Right renal cortex interstitium (tissue), 3 donors: ENCODE measurements around the gene DNAJC15. TPM values are rescaled to one million over a fixed set of nuclear protein-coding genes. Genes with fewer than 3 reads are reported as not detected.
"Not testable (repeated sequence)": the region's sequence is repeated elsewhere in the genome, so short reads cannot be mapped to it uniquely, and the experiment has no call there.

Experiments used
- DNase-seq, 3 donors: peaks; one replicate each; pipeline ENCODE4 v3.0.0-alpha.2; 2013; ENCODE audit warnings: low read depth in 3 of 3, low spot score in 2 of 3
- polyA plus RNA-seq, 3 donors: library from polyadenylated mRNA; unstranded; fragments of 120-200 nt; gene quantifications; one replicate each; pipeline ENCODE4 v1.2.1, GENCODE V29; 2013; ENCODE audit not compliant: insufficient read length in 3 of 3

DNAJC15 gene
- polyA plus RNA-seq, 3 donors, result 21.2 to 31.3 (median 30.2) TPM

DNA sequence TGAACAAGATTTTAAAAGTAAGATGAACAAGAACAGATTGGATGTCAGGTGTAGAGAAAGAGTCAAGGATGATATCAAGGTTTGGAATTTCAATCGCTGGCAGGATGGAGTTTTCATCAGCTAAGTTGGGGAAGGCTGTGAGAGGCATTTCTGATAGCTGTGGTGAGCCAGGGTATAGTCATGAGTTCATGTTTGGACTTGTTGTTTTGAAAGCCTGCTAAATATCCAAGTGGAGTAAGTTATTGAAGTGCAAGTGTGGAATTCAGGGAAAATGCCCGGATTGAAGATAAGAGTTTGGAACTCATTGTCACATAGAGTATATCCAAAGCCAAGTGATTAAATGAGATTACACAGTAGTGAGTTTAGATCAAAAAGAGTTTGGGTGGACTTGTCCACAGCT, 20.4 kb upstream of the DNAJC15 start:
- DNase-seq, result no peak

DNA sequence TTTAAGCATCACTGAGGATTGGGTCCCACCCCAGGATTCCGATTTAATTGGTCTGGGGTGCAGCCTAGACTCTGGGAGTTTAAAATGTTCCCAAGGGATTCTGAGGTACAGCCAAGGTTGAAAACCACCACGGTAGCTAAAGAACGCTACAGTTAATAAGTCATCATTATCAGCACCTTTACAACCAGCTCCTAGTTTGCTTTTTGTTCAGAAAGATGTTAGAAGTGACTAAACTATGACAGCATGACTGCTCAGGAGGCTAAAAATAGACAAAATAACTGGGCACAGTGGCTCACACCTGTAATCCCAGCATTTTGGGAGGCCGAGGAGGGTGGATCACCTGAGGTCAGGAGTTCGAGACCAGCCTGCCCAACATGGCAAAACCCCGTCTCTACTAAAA, 19.7 kb upstream of the DNAJC15 start:
- DNase-seq, result no peak

- no peak for DNase-seq
Measured at GRCh38 chr13:43005460-43006236, 17.7 kb upstream of the DNAJC15 start.

GRCh38 chr13:43006893-43007631, 16.3 kb upstream of the DNAJC15 start:
- DNase-seq, result no peak

DNA sequence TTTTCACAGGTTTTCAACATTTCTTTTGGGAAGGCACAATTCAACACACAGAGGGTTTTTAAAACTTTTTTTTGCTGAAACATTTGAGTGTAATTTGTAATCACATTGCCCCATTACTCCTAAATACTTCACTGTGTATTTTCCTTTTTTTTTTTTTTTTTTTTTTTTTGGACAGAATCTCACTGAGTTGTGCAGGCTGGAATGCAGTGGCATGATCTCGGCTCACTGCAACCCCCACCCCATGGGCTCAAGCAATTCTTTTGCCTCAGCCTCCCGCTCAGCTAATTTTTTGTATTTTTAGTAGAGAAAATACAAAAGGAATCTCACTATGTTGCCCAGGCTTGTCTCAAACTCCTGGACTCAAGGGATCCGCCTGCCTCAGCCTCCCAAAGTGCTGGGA, 14.8 kb upstream of the DNAJC15 start:
- DNase-seq, result no peak

GRCh38 chr13:43009506-43009905, 13.9 kb upstream of the DNAJC15 start:
- DNase-seq, result no peak

GRCh38 chr13:43014162-43014561, 9.2 kb upstream of the DNAJC15 start:
- no peak for DNase-seq

DNA sequence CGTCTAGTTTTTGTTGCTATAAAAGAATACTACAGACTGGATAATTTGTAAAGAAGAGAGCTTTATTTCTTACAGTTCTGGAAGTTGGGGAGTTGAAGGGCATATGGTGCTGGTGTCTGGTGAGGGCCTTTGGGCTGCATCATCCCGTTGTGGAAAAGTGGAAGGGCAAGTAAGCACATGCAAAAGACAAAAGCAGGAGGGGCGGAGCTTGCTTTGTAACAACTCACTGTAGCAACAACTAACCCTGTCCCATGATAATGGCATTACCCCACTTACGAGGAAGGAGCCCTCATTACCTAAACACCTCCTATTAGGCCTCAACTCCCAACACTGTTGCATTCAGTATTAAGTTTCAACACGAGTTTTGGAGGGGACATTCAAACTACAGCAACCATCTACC, 7.2 kb upstream of the DNAJC15 start:
- no peak for DNase-seq

DNA sequence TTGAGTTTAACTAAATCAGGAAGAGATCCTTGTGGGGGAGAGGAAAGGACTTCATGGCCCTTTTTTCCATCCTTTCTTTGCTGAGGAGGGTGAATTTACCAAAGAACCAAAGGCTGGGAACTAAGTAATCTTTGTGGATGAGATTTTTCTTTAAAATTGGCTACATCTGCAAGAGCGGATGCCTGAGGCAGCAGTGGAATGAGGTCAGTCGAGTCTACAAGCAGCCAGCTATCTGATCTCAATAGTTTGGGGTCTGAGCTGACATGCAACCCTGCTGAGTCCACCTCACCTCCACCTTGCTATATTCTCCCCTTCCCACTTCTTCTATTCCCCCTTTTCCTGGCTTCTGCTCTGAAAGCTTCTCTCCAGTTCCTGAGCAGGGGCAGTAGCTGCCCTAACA, 3.6 kb upstream of the DNAJC15 start:
- no peak for DNase-seq

- DNase-seq, result no peak
Measured at GRCh38 chr13:43020794-43021193, 2.6 kb upstream of the DNAJC15 start.

GRCh38 chr13:43021926-43022670, 1.3 kb upstream of the DNAJC15 start:
- DNase-seq, result peak in 1 of 3 donors; percentile 14

- DNase-seq, result no peak
Measured at GRCh38 chr13:43022934-43023288, 475 bp upstream of the DNAJC15 start.

DNA sequence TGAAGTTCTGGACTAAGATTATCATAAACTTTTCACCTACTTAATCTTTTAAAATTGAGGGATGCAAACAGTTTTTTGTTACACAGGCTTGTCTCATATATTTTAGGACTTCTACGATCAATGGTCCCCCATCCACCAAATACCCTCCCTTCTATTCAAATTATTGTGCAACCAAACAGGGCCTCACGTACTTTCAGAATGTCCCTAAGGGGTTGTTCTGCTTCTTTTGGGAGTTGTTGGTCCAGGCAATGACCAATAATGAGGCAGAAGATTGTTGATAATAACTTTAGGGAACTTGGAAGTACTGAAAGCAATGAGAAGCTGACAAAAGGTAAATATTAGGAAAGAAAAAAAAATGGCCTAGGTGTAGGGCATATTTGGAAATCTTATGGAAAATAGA, 2.9 kb downstream of the DNAJC15 start:
- DNase-seq, result no peak

DNA sequence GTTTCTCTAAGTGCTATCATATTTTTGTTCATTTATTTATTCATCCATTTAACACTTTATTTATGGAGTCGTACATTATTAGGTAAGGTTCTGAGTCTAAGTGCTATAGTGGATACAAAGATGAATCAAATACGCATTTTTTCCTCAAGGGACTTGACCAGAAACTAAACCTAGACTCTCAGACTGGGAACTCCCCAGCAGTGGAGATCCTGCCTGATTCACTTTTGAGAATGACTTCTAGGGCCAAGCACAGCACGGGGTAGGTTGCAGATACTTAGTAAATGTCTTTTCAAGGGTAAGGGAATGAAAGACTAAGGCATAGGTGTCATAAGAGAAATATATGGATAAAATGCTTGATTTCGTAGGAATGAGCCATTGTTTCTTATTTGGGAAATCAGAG, 7.2 kb downstream of the DNAJC15 start:
- no peak for DNase-seq

DNA sequence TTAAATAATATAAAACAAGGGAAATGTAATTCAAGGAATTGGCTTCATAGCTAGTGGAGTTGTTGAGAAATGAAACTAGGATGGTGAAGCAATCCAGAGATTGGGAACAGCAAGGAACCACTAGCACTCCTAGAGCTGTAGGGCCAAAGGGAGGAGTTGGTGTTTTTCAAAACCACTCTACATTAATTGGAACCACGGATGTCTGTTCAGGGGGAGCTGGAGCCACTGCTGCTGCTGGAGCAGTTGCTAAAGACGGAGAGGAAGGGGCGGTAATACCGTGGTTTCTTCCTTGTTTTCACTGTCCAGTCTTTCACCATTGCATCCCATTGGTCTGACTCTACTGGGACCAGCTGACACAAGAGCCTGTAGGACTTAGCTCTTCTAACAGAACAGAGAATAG, 8.5 kb downstream of the DNAJC15 start:
- no peak for DNase-seq

GRCh38 chr13:43033038-43033437, 9.7 kb downstream of the DNAJC15 start:
- no peak for DNase-seq

DNA sequence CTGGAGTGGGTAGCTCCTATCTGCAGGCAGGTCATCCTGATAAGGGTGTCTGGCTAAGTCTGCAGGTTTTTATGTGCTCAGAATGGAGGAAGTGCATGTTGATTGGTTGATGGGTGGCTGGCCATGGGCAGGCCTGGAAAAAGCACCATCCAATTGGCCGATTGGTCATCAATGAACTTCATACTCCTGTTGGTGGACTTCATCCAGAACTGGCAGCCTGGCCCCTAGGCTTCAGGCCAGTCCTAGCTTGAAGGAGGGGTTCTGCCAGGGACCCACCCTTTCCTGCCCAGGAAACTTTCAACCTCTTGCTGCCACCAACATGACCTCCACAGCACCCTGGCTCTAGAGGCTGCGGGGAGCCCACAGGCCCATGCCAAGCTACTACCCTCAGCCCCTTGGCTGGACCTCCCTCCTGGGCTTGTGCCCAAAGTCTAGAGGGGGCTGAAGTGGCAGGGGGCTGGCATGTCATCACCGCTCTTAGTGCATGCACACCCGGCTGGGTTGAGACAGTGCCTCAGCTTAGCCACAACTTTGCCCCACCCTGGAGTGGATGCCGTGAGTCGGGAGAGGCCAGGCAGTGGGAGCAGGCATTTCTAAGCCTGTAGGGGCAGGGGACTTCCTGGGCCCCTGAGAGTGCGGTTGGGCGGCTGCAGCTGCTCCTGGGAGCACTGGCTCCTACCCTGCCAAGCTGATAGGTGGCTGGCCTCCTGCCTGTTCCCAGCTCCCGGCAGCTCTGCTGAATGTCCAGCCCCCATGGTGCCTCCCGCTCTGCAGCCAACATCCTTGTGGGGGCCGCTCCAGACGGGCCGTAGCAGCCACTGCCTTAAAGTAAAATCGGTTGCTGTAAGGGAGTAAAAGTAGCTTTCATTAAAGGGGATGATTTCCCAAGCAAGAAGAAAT, 13.2 kb downstream of the DNAJC15 start:
- DNase-seq, result no peak

DNA sequence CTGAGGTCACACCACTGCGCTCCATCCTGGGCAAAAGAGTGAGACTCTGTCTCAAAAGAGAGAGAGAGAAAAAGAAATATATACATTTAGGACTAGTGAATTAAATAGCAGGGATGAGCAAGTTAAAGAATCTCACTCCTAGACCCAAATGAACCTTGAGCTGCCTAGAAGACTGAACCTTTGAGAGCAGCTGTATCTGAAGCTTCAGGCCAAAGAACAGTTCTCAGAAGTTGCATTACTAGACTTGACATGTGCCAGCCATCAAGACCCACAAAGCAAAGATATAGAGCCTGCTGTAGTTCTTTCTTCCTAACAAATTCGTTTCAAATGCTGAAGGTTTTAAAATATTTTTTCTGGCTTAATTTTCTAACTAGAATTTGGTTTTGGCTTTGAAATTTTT, 16.6 kb downstream of the DNAJC15 start:
- no peak for DNase-seq

DNA sequence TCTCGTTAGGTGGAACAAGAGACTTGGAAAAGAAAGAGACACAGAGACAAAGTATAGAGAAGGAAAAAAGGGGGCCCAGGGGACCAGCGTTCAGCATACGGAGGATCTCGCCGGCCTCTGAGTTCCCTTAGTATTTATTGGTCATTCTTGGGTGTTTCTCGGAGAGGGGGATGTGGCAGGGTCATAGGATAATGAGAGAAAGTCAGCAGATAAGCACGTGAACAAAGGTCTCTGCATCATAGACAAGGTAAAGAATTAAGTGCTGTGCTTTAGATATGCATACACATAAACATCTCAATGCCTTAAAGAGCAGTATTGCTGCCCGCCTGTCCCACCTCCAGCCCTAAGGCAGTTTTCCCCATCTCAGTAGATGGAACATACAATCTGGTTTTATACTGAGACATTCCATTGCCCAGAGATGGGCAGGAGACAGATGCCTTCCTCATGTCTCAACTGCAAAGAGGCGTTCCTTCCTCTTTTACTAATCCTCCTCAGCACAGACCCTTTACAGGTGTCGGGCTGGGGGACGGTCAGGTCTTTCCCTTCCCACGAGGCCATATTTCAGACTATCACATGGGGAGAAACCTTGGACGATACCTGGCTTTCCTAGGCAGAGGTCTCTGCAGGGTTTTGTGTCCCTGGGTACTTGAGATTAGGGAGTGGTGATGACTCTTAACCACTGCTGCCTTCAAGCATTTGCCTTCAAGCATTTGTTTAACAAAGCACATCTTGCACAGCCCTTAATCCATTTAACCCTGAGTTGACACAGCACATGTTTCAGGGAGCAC, 17.4 kb downstream of the DNAJC15 start:
- DNase-seq, result not testable (repeated sequence)
